Hematopoietic multipotent progenitor cell treated with erythropoietin and hydrocortisone succinate and interleukin-3 and kit ligand, for 15 days (in vitro differentiated cells): Measurements from ENCODE around the gene RFNG.

Experiments
- DNase-seq: peaks from one replicate; pipeline ENCODE4 v3.0.0-alpha.2; 2015; ENCODE audit warnings: low spot score

RFNG gene

GRCh38 chr17:82077617-82078358 is 26.2 kb upstream of the RFNG start:
- no peak for DNase-seq

- no peak for DNase-seq
These were observed 25.4 kb upstream of the RFNG start for GRCh38 chr17:82076785-82077591.

GRCh38 chr17:82076018-82076784 is 24.6 kb upstream of the RFNG start:
- no peak for DNase-seq

- DNase-seq = no peak
These were observed 21.8 kb upstream of the RFNG start for GRCh38 chr17:82073446-82073845.

GRCh38 chr17:82072827-82073226 is 21.2 kb upstream of the RFNG start:
- no peak for DNase-seq

GRCh38 chr17:82070611-82071010 is 19.0 kb upstream of the RFNG start:
- DNase-seq = no peak

- peak; percentile 70 for DNase-seq
These were observed 14.2 kb upstream of the RFNG start, which contains the start of gene DUS1L for GRCh38 chr17:82065638-82066303. Gene DUS1L (minus strand): TSS chr17:82065804. CDS start chr17:82065059, 745 bp downstream.

GRCh38 chr17:82065193-82065637 is 13.6 kb upstream of the RFNG start:
- no peak for DNase-seq

GRCh38 chr17:82064433-82065192 is 13.0 kb upstream of the RFNG start:
- DNase-seq = no peak

GRCh38 chr17:82063424-82064415 is 12.1 kb upstream of the RFNG start:
- DNase-seq = no peak

GRCh38 chr17:82062984-82063368 is 11.4 kb upstream of the RFNG start:
- DNase-seq = no peak

- DNase-seq = no peak
These were observed 10.7 kb upstream of the RFNG start for GRCh38 chr17:82062076-82062983.

- DNase-seq = no peak
These were observed 9.7 kb upstream of the RFNG start for GRCh38 chr17:82061047-82061925.

GRCh38 chr17:82060614-82061013 is 9.0 kb upstream of the RFNG start:
- no peak for DNase-seq

- DNase-seq = no peak
These were observed 8.4 kb upstream of the RFNG start for GRCh38 chr17:82060001-82060380.

- DNase-seq = no peak
These were observed 7.8 kb upstream of the RFNG start for GRCh38 chr17:82059272-82060000.

- DNase-seq = no peak
These were observed 7.2 kb upstream of the RFNG start for GRCh38 chr17:82058855-82059249.
